NCI-H146 (cell line): ENCODE measurements around the gene CAPNS1.
A peak's percentile ranks its signal among the peaks of the same experiment; 100 is the strongest.
"Not testable (repeated sequence)": the region's sequence is repeated elsewhere in the genome, so short reads cannot be mapped to it uniquely, and the experiment has no call there.

Experiments
- DNase-seq: peaks from one replicate; lab custom pipeline; 2025; lab: John Stamatoyannopoulos, UW

The CAPNS1 gene

DNA sequence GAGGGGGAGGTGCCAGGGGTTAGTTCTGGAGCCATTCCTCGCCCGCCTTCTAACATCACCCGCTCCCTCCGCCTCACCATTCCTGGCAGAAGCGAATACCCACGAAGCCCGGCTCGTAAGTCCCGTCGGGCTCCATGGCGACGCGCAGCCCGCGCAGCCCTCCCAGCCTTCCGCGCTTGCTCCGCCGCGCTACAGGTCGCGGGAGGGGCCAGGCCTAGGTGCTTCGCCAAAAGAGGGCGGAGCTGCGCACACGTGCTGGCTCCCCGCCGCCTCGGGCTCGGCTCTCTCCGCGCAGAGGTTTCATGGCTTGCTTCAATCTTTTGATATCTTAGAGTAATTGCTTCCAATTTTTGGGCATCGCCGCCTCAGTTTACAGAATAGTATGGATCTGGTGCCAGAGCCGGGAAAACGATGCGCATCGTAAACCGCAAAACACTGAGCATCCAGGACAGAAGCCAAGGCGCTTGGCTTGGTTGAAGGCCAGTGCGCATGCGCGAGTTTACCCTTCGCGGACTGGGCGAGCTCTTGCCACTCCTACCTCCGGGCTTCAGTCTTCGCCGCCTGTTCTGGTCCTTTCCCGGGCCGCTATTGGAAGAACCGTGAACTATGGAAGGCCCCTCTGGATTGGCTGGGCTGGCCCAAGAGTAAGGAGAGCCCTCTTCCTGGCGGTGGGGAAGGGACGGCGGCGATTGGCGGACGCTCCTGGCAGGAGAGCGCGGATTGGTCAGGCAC lies 25.0 kb upstream of the CAPNS1 start, which contains the start of gene POLR2I:
TSS of gene POLR2I (minus strand) at position 155 of the 732 bp plus-strand sequence. CDS start at position 136, 19 bp downstream.
- DNase-seq: peak; percentile 100

DNA sequence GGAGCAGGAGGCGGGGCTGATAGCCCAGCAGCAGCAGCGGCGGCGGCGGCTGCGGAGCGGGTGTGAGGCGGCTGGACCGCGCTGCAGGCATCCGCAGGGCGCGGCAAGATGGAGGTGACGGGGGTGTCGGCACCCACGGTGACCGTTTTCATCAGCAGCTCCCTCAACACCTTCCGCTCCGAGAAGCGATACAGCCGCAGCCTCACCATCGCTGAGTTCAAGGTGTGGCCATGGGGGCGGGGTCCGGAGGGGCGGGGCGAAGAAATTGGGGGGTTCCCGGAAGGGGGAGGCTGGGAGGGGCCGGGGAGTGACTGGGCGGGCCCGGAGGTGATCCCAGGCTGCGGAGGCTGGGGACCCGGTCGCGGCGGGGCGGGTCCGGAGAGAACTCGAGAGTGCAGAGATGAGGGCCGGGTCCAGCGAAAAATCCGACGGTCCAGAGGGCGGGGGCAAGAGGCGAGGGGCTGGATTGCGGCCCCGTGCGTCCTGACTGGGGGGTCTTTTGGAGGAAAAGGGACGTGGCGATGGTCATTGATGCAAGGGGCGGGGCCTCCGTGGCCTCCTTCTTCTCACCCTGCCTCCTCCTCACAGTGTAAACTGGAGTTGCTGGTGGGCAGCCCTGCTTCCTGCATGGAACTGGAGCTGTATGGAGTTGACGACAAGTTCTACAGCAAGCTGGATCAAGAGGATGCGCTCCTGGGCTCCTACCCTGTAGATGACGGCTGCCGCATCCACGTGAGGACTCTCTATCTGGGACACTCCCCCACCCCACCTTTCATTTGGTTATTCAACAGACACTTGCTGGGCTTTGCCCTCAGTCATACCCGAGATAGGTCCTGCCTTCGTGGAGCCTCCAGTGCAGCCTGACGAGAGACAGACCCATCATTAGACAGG lies 24.2 kb upstream of the CAPNS1 start, which contains the start of gene TBCB:
TSS of gene TBCB (plus strand) at position 16 of the 891 bp plus-strand sequence. CDS start at position 109, 93 bp downstream.
- peak; percentile 86 for DNase-seq

DNA sequence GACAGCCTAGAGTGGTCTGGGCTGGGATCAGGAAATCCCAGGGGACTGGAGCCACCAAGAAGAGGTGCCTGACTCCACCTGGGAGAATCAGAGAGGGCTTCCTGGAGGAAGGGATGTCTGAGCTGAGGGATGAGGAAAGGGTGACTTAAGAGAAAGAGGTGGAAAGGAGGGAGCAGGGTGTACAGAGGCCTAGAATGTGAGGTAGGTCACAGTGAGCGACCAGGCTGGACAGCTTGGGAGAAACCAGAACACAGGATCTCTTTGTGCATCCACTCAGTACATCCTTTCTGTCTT lies 23.6 kb upstream of the CAPNS1 start:
- DNase-seq: no peak

GRCh38 chr19:36120092-36120983 lies 19.5 kb upstream of the CAPNS1 start:
- peak; percentile 97 for DNase-seq

GRCh38 chr19:36120984-36121358 lies 18.9 kb upstream of the CAPNS1 start:
- DNase-seq: no peak

GRCh38 chr19:36121486-36122124 lies 18.3 kb upstream of the CAPNS1 start:
- DNase-seq: no peak

- DNase-seq: no peak
Observed at GRCh38 chr19:36125557-36125956, 14.3 kb upstream of the CAPNS1 start.

DNA sequence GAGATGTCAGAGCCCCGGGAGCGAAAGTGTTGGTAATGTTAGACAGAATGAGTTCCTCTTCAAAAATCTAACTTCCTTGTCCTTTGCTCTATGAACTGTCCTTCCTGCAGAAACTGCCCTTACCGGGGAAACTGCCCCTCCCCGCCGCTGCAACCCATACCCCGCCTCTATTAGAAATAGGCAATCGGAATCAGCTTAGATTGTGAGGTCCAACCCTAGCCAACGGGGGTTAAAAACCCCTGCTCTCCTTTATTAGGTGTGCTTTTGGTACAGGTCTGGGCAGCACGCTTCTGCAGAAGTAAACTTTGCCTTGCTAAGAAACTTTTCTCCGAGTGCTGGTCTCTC lies 11.5 kb upstream of the CAPNS1 start:
- peak; percentile 72 for DNase-seq

- DNase-seq: not testable (repeated sequence)
Observed at GRCh38 chr19:36131221-36131620, 8.6 kb upstream of the CAPNS1 start.

DNA sequence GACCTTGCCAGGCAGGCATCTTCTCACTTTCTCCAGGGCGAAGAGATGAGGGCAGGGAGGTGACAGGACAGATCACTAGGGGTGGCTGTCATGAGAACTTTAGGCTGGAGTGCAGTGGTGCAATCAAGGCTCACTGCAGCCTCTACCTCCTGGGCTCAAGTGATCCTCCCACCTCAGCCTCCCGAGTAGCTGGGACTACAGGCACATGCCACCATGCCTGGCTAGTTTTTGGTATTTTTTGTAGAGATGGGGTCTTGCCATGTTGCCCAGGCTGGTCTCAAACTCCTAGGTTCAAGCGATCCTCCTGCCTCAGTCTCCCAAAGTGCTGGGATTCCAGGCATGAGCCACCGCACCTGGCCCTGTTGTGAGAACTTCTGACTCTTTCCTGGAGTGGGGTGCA lies 5.0 kb upstream of the CAPNS1 start:
- DNase-seq: not testable (repeated sequence)

DNA sequence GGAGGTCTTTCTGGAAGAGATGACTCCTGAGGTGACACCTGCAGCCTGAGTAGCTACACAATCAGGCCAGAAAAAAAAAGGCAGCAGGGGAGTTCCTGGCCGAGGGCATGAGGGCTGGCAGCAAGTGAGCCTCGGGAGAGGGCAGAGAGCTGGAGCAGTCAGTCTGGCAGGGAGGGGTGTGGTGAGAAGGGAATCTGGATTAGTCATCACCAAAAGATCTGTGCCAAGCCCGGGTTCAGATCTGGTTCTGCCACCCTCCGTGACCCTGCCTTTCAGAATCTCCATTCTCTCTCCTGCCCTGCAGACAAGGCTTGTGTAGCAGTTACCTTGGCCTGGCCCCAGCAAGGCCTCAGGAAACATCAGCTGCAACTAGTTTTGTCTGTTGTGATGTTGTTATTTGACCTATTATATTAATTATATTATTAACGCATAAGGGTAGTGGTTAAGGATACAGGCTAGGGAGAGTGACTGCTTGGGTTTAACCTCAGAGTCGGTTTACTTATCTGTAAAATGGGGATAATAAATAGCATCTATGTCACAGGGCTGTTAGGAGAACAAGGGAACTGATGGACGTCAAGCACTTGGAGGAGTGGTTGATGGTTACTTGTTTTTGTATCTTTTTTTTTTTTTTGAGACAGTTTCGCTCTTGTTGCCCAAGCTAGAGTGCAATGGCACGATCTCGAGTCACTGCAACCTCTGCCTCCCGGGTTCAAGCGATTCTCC lies 2.7 kb upstream of the CAPNS1 start:
- peak; percentile 32 for DNase-seq

DNA sequence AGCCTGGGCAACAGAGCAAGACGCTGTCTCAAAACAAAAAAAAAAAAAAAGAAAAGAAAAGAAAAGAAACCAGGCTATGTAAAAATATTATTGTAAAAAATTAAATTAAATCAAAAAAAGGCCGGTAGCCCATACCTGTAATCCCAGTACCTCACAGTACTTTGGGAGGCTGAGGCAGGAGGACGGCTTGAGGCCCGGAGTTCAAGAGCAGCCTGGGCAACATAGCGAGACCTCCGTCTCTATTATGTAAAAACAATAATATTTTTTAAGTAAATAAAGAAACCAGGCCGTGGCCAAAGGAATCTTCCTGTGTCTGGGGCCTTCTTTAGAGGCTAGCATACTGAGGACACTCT lies 770 bp upstream of the CAPNS1 start:
- DNase-seq: no peak

- DNase-seq: peak; percentile 93
Observed at GRCh38 chr19:36140304-36141038, 605 bp downstream of the CAPNS1 start.

DNA sequence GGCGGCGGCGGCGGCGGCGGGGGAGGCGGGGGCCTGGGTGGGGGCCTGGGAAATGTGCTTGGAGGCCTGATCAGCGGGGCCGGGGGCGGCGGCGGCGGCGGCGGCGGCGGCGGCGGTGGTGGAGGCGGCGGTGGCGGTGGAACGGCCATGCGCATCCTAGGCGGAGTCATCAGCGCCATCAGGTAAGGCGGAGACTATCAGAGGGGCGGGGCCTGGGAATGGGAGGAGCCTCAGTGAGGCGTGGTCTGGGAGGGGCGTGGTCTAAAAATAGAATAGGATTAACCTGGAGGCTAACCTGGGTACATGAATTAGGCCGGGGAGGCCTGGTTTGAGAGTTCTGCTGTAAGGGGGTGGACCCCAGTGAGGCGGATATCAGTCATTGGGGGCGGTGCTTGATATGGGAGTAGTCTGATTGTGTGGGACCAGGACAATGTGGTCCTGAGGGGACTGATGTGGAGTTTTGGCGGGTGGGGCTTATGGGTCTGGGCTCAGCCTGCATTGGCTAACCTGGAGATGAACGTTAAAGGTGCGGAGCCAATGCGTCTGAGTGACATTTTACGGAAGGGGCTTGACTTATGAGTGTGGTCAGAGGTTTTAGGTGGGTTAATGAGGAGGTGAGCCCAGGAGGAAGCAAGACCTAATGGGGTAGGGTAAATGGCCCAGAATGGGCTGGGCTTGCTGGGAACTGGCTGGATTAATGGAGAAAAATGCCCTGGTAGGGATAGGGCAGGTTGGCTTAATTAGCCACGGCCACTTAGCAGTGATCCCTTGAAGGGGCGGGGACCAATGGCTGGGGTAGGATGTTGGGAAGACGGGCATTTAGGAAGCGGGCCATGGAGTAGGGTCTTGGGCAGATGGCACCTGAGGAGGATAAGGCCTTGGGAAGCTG lies 1.4 kb downstream of the CAPNS1 start:
- DNase-seq: peak; percentile 89

DNA sequence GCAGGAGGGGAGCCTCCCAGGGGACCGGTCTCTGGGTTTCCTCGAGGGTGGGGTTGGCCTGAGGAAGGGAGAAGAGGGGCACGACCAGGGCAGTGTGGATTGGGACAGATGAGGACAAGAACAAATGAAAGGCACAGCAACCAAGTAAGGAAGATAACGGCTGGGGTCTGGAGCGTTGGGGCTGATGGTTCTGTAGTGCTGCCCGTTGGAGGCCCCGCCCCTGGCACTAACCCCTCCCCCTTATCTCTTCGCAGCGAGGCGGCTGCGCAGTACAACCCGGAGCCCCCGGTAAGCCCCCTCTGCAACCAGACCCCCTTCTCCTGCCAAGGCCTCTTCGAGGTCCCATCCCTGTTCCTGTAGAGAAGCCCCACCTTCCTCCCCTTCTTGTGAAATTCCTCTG lies 2.2 kb downstream of the CAPNS1 start:
- DNase-seq: no peak

DNA sequence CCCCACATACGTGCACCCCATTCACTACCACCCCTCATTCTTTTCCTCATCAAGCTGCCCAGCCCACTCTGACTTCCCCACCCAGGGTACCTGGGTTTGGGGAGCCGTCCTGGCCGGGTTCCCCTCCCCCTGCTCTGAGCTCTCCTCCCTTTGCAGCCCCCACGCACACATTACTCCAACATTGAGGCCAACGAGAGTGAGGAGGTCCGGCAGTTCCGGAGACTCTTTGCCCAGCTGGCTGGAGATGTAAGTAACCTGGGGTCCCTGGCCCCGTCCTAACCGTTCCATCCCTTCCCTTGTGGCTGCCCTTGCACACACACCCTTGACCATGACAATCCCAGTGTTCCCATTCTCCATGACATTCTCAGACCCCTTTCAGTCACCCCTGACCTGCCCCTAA lies 2.6 kb downstream of the CAPNS1 start:
- no peak for DNase-seq

GRCh38 chr19:36144624-36145023 lies 4.8 kb downstream of the CAPNS1 start:
- no peak for DNase-seq

GRCh38 chr19:36149673-36150406 lies 10.0 kb downstream of the CAPNS1 start:
- DNase-seq: no peak

DNA sequence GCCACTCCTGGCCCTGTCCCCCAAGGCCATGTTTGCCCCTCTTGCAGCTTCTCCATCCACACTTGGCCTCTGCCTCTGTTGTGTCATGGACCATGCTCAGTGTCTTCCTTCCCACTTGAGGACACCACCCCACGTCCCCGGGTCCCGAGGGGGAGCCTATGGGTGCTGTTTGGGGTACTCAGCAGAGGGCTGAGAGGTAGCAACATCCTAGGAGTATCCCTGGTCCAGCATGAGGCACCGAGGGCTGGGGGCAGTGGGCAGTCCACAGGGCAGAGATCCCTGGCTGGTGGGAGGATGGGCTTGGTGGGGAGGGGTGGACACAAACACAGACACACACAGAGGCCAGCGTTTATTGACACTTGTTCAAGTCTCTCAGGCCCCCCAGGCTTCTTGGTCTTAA lies 10.7 kb downstream of the CAPNS1 start:
- no peak for DNase-seq
